ENCODE measurements around the gene KRTAP4-9. TPM values are rescaled to one million over a fixed set of nuclear protein-coding genes. Genes with fewer than 3 reads are reported as not detected.
"Not testable (repeated sequence)": the region's sequence is repeated elsewhere in the genome, so short reads cannot be mapped to it uniquely, and the experiment has no call there.

The KRTAP4-9 gene
- total and polyA plus RNA-seq, 8 donors, result not detected

- no peak overlapping the region for H3K27ac ChIP-seq
- no peaks in the 10 kb centered on the region for H3K9me3 ChIP-seq
- no peaks in the 10 kb centered on the region for H3K36me3 ChIP-seq
- H3K4me3 ChIP-seq, result no peak overlapping the region
- H3K4me1 ChIP-seq, result no peaks in the 10 kb centered on the region
- intact Hi-C loops (cut with DNase I), result no loop called here
- 81 to 85% methylated on average over 1 of the region's 1 CpG for WGBS, 2 donors
- no peak for TF ChIP-seq CTCF (IDR thresholded peaks at IDR 0.05)
- no peak for DNase-seq
- ATAC-seq, result no peak
- FAIRE-seq, result no peak
- no peaks in the 10 kb centered on the region for H3K27me3 ChIP-seq
Observed at GRCh38 chr17:41144846-41145245, 39.7 kb downstream of the KRTAP4-9 start.

DNA sequence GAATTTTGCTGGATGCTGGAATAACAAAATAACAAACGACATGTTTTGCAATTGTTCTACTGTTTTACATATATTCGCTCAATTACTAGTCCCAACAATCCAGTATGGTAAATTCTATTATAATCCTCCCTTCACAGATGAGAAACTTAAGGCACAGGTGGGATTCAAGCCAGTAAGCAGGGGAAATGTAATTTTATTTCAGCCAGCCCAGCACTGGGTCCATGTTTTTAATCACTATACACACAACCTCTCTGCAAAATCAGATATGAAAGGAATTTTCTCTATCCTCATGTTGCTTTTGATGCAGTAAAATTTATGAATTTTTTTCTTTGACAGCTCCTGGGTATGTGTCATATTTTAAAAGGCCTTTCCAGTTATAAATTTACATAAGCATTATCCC, 40.1 kb downstream of the KRTAP4-9 start:
- ATAC-seq, result no peak
- Histone ChIP-seq H3K4me1 (no peaks in the 10 kb centered on the region), H3K4me3 (no peak overlapping the region), H3K27me3 (no peaks in the 10 kb centered on the region), H3K9me3 (no peaks in the 10 kb centered on the region), H3K27ac (no peak overlapping the region), H3K36me3 (no peaks in the 10 kb centered on the region)
- FAIRE-seq, result no peak
- no peak for DNase-seq
- 62 to 75% methylated on average over 2 of the region's 2 CpGs for WGBS, 2 donors
- intact Hi-C loops (cut with DNase I), result no loop called here
- no peak for TF ChIP-seq CTCF (IDR thresholded peaks at IDR 0.05)

DNA sequence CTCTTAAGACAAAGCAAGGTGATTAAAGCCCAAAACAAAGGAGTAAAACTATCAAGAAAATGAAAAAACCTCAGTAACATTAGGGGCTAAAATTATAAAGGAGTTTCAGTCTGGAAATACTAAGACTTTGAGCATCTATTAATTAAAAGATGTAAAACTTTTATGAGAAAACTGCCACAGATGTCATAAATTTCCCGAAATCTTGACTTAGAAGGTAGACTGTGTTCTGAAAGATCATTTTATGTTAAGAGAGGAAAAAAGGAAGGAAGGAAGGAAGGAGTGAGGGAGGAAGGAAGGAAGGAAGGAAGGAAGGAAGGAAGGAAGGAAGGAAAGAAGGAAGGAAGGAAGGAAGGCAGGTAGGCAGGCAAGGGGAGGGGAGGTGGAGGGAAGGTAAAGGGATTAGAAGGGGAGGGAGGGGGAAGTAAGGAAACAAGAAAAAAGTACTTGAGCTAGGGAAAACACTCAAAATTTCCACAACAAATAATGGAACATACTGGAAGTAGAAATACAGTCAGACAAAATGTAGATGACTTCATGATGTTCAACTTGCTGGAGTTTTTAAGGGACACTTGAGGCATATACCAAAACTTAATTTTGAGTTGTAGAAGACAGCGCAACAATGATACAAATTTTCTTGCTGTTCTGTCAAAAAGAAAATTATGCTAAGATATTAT, 42.5 kb downstream of the KRTAP4-9 start:
- ATAC-seq (no peak), FAIRE-seq (no peak), DNase-seq (no peak)
- Histone ChIP-seq H3K4me1 (no peaks in the 10 kb centered on the region), H3K27me3 (no peaks in the 10 kb centered on the region), H3K4me3 (no peak overlapping the region), H3K9me3 (no peaks in the 10 kb centered on the region), H3K36me3 (no peaks in the 10 kb centered on the region), H3K27ac (no peak overlapping the region)
- no peak for TF ChIP-seq CTCF (IDR thresholded peaks at IDR 0.05)
- intact Hi-C loops (cut with DNase I), result no loop called here
- WGBS, 2 donors, result 84 to 85% methylated on average over 2 of the region's 2 CpGs

DNA sequence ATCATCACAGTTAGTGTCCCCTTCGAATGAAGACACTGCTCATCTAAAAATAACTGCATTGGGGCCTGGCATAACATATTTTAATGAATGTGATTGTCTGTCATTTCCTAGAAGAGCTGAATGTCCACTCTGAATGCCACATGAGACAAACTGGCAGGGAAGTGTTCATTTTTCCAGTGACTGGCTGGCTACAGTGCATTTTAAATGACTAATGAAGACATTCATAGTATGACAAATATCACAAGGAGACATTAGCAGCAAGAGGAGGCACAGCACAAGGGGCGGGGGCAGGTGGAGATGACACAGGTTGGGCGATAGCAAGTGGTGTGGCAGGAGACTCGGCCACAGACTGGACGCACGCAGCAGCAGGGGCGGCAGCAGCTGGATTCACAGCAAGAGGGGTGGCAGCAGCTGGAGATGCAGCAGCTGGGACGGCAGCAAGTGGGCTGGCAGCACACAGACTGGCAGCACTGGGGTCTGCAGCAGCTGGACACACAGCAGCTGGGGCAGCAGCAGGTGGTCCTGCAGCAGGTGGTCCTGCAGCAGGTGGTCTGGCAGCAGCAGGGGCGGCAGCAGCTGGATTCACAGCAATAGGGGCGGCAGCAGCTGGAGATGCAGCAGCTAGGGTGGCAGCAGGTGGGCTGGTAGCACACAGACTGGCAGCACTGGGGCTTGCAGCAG, 43.9 kb downstream of the KRTAP4-9 start:
- H3K27ac ChIP-seq; H3K9me3 ChIP-seq; H3K4me1 ChIP-seq; intact Hi-C loops (cut with DNase I); FAIRE-seq; H3K4me3 ChIP-seq; H3K36me3 ChIP-seq; H3K27me3 ChIP-seq: not testable (repeated sequence)
- 63 to 65% methylated on average over 10 of the region's 10 CpGs for WGBS, 2 donors
- DNase-seq (peak in 1 of 6 donors; percentile 30), ATAC-seq (peak in 2 of 4 donors; percentile 49 to 65)

- no peaks in the 10 kb centered on the region for H3K4me1 ChIP-seq
- FAIRE-seq (no peak), ATAC-seq (no peak), DNase-seq (no peak)
- H3K4me3 ChIP-seq, result no peak within 1 kb of the TSS
- 55 to 59% methylated on average over 2 of the region's 2 CpGs for WGBS, 2 donors
- TF ChIP-seq CTCF (IDR thresholded peaks at IDR 0.05), result no peak
- no peaks in the 10 kb centered on the region for H3K36me3 ChIP-seq
- H3K27ac ChIP-seq, result no peak within 1 kb of the TSS
- intact Hi-C loops (cut with DNase I), result no loop called here
- H3K27me3 ChIP-seq, result no peaks in the 10 kb centered on the region
- no peaks in the 10 kb centered on the region for H3K9me3 ChIP-seq
Observed at GRCh38 chr17:41149652-41149985, 44.4 kb downstream of the KRTAP4-9 start, which contains the start of gene KRTAP4-5. Gene KRTAP4-5 (minus strand): TSS chr17:41149825. CDS start chr17:41149767, 58 bp downstream.
